Measurements from ENCODE around the gene ZNF691. TPM values are rescaled to one million over a fixed set of nuclear protein-coding genes. Genes with fewer than 3 reads are reported as not detected.
"Not testable (repeated sequence)": the region's sequence is repeated elsewhere in the genome, so short reads cannot be mapped to it uniquely, and the experiment has no call there.

Gene ZNF691
- total RNA-seq, 6 donors from 2014 or later = 7.0 to 17.8 (median 9.4) TPM

DNA sequence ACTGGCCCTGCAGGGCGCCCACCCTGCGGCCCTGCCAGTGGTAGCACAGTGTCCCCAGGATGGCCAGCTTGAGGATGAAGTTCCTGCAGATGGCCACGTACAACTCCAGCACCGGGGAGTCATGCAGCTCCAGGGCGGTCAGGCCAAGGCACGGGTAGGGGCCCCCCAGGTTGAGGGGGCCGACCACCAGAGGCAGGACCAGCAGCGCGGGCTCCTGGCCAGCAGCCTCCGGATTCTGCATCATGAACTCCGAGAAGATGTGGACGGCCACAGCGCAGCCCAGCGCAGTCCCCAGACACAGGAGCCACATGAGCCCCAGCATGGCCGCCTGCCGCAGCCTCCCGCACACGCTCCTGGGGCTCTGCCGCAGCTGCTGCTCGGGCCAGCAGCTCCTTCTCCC, 41.0 kb downstream of the ZNF691 start:
- no peaks in the 10 kb centered on the region for H3K36me3 ChIP-seq
- no peak overlapping the region for H3K4me3 ChIP-seq
- no peaks in the 10 kb centered on the region for H3K27me3 ChIP-seq
- 88 to 98% methylated on average over 12 to 17 of the region's 20 CpGs for WGBS, 2 donors
- DNase-seq = peak in 1 of 2 donors; percentile 75
- peaks cover 0 to 3% (median 0%) of the 10 kb centered on the region in 4 donors for H3K4me1 ChIP-seq
- no peak overlapping the region for H3K27ac ChIP-seq
- TF ChIP-seq EP300 (IDR thresholded peaks at IDR 0.05) = no peak
- TF ChIP-seq, protein P1, sequence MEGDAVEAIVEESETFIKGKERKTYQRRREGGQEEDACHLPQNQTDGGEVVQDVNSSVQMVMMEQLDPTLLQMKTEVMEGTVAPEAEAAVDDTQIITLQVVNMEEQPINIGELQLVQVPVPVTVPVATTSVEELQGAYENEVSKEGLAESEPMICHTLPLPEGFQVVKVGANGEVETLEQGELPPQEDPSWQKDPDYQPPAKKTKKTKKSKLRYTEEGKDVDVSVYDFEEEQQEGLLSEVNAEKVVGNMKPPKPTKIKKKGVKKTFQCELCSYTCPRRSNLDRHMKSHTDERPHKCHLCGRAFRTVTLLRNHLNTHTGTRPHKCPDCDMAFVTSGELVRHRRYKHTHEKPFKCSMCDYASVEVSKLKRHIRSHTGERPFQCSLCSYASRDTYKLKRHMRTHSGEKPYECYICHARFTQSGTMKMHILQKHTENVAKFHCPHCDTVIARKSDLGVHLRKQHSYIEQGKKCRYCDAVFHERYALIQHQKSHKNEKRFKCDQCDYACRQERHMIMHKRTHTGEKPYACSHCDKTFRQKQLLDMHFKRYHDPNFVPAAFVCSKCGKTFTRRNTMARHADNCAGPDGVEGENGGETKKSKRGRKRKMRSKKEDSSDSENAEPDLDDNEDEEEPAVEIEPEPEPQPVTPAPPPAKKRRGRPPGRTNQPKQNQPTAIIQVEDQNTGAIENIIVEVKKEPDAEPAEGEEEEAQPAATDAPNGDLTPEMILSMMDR (IDR thresholded peaks at IDR 0.05) = no peak
- no peak for TF ChIP-seq POLR2A (IDR thresholded peaks at IDR 0.05)
- no peak for TF ChIP-seq POLR2AphosphoS5 (IDR thresholded peaks at IDR 0.05)
- no peaks in the 10 kb centered on the region for H3K9me3 ChIP-seq
- ATAC-seq (ENCODE audit: low FRiP score in 2 of 2) = no peak

GRCh38 chr1:42888013-42888633, 41.7 kb downstream of the ZNF691 start:
- no peaks in the 10 kb centered on the region for H3K9me3 ChIP-seq
- DNase-seq = peak in 1 of 2 donors; percentile 79
- H3K36me3 ChIP-seq = no peaks in the 10 kb centered on the region
- H3K27ac ChIP-seq = no peak overlapping the region
- WGBS, 2 donors = 87 to 91% methylated on average over 25 to 31 of the region's 31 CpGs
- ATAC-seq (ENCODE audit: low FRiP score in 2 of 2) = no peak
- no peak overlapping the region for H3K4me3 ChIP-seq
- H3K27me3 ChIP-seq = no peaks in the 10 kb centered on the region
- TF ChIP-seq EP300 (IDR thresholded peaks at IDR 0.05) = no peak
- H3K4me1 ChIP-seq = peaks cover 0 to 3% (median 0%) of the 10 kb centered on the region in 4 donors

- WGBS, 2 donors = 82 to 84% methylated on average over 4 of the region's 4 CpGs
- TF ChIP-seq EP300 (IDR thresholded peaks at IDR 0.05) = no peak
- TF ChIP-seq POLR2A (IDR thresholded peaks at IDR 0.05) = no peak
- no peak for TF ChIP-seq POLR2AphosphoS5 (IDR thresholded peaks at IDR 0.05)
- TF ChIP-seq, protein P1 (IDR thresholded peaks at IDR 0.05) = no peak
- Histone ChIP-seq H3K27me3 (no peaks in the 10 kb centered on the region), H3K27ac (no peak overlapping the region), H3K4me3 (no peak overlapping the region), H3K4me1 (peaks cover 0 to 3% (median 0%) of the 10 kb centered on the region in 4 donors), H3K36me3 (no peaks in the 10 kb centered on the region), H3K9me3 (no peaks in the 10 kb centered on the region)
- ATAC-seq (ENCODE audit: low FRiP score in 2 of 2) (no peak), DNase-seq (no peak)
Observed at GRCh38 chr1:42889264-42889663, 42.9 kb downstream of the ZNF691 start.

DNA sequence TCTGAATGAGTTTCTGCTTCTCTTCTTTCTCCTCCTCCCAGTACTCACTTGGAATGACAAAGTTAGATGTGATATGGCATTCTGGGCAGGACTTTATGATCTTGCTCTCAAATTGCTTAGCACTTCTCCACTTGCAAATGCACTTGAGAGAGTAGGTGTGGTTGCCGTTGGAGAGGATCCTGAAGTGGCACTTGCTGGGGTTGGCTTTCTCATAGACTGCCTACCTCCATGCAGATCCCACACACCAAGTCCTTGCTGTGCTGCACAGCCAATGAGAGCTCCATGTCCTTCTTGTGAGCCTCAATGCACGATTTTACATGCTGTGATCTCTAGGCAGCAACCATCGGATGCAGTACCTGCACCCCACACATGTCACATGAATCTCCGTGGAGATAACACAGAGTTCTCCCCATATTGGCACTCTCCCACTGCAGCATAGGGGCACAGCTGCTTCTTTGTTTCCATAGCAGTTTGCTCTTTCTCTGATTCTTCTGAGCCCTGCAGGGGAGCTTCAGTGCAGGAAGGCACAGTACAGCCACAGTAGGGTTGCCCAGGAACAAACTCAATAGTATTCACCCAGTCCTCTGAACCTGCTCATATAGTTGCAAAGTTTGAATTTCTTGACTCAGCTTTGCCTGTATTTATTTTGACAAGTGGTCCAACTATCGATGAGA, 45.2 kb downstream of the ZNF691 start:
- TF ChIP-seq, protein P1 (IDR thresholded peaks at IDR 0.05) = no peak
- TF ChIP-seq POLR2A (IDR thresholded peaks at IDR 0.05) (no peak), EP300 (IDR thresholded peaks at IDR 0.05) (no peak), POLR2AphosphoS5 (IDR thresholded peaks at IDR 0.05) (no peak)
- no peaks in the 10 kb centered on the region for H3K9me3 ChIP-seq
- H3K4me1 ChIP-seq = peaks cover 0 to 3% (median 0%) of the 10 kb centered on the region in 4 donors
- ATAC-seq (ENCODE audit: low FRiP score in 2 of 2) = peak in 1 of 2 donors; percentile 91
- no peak overlapping the region for H3K27ac ChIP-seq
- 50 to 52% methylated on average over 5 of the region's 5 CpGs for WGBS, 2 donors
- no peak overlapping the region for H3K4me3 ChIP-seq
- no peaks in the 10 kb centered on the region for H3K36me3 ChIP-seq
- H3K27me3 ChIP-seq = no peaks in the 10 kb centered on the region
- peak in 1 of 2 donors; percentile 75 for DNase-seq

GRCh38 chr1:42899960-42900359, 53.5 kb downstream of the ZNF691 start:
- 92 to 100% methylated on average over 2 to 4 of the region's 4 CpGs for WGBS, 2 donors
- DNase-seq = not testable (repeated sequence)

More at GRCh38 chr1:42899960-42900359, 53.5 kb downstream of the ZNF691 start:
- not testable (repeated sequence) for ATAC-seq (ENCODE audit: low FRiP score in 2 of 2); H3K9me3 ChIP-seq; H3K36me3 ChIP-seq; H3K4me3 ChIP-seq; H3K27ac ChIP-seq; H3K27me3 ChIP-seq; H3K4me1 ChIP-seq

Other genes with a start within 250 kb of the ZNF691 start
- gene PPIH, start 188.2 kb upstream of the ZNF691 start, total RNA-seq = 10 to 100 TPM; 18.2 to 50.3 (median 29.1) TPM
- 100 to 1,000 TPM; 309 to 564 (median 516) TPM for gene YBX1, start 164.2 kb upstream of the ZNF691 start, total RNA-seq
- gene CLDN19, start 106.4 kb upstream of the ZNF691 start, total RNA-seq = not detected
- 10 to 100 TPM; 21.0 to 58.7 (median 35.3) TPM for gene P3H1, start 79.6 kb upstream of the ZNF691 start, total RNA-seq
- 1 to 10 TPM in 5 of 6 donors, under 1 TPM in 1; 0.55 to 7.4 (median 2.5) TPM for gene C1orf50, start 79.4 kb upstream of the ZNF691 start, total RNA-seq
- 1 to 10 TPM in 1 of 6 donors, under 1 TPM in 3, not detected in 2; 0.07 to 2.1 (median 0.14) TPM for gene TMEM269, start 61.6 kb upstream of the ZNF691 start, total RNA-seq
- 10 to 100 TPM; 11.6 to 41.9 (median 14.9) TPM for gene ERMAP, start 29.5 kb upstream of the ZNF691 start, total RNA-seq
- 10 to 100 TPM in 5 of 6 donors, 1 to 10 TPM in 1; 5.9 to 32.5 (median 15.4) TPM for gene SVBP, start 29.2 kb upstream of the ZNF691 start, total RNA-seq
- gene SLC2A1, start 112.3 kb downstream of the ZNF691 start, total RNA-seq = 10 to 100 TPM in 3 of 6 donors, 1 to 10 TPM in 3; 6.3 to 24.3 (median 10.5) TPM